Trophoblast cell (in vitro differentiated cells and primary cell): Measurements from ENCODE around the gene BRD2.

Experiments
- DNase-seq, 2 donors: peaks; one replicate each; pipeline ENCODE4 v3.0.0-alpha.2; 2016
- H2AFZ ChIP-seq: 2 replicates; pipeline ENCODE4 v1.6.1; 2013; ENCODE audit warnings: low read length, moderate library complexity, mild to moderate bottlenecking; ENCODE audit not compliant: insufficient read depth, poor library complexity
- H2AK5ac ChIP-seq: 2 replicates; pipeline ENCODE4 v1.6.1; 2013; ENCODE audit warnings: mild to moderate bottlenecking, low read length
- H2BK120ac ChIP-seq: 2 replicates; pipeline ENCODE4 v1.6.1; 2013; ENCODE audit warnings: low read length, mild to moderate bottlenecking, moderate library complexity; ENCODE audit not compliant: insufficient read depth, poor library complexity
- H2BK12ac ChIP-seq: 2 replicates; pipeline ENCODE4 v1.6.1; 2013; ENCODE audit warnings: mild to moderate bottlenecking, low read length, moderate library complexity
- H2BK5ac ChIP-seq: 2 replicates; pipeline ENCODE4 v1.6.1; 2013; ENCODE audit warnings: low read length, low read depth, moderate library complexity, mild to moderate bottlenecking; ENCODE audit not compliant: poor library complexity
- H3K14ac ChIP-seq: 2 replicates; pipeline ENCODE4 v1.6.1; 2013; ENCODE audit warnings: mild to moderate bottlenecking, low read length
- H3K18ac ChIP-seq: 2 replicates; pipeline ENCODE4 v1.6.1; 2013; ENCODE audit warnings: mild to moderate bottlenecking, low read length
- H3K23ac ChIP-seq: 2 replicates; pipeline ENCODE4 v1.6.1; 2013; ENCODE audit warnings: low read length
- H3K27ac ChIP-seq: 2 replicates; pipeline ENCODE4 v1.5.1; 2013; ENCODE audit warnings: low read depth, mild to moderate bottlenecking, inconsistent platforms, low read length, moderate library complexity
- H3K27me3 ChIP-seq: 2 replicates; pipeline ENCODE4 v1.6.1; 2013; ENCODE audit warnings: inconsistent platforms, mild to moderate bottlenecking, low read length, moderate library complexity; ENCODE audit not compliant: insufficient read depth
- H3K36me3 ChIP-seq, 2 experiments: 1 replicate in 1 of 2; 2 replicates in 1 of 2; pipeline ENCODE4 v1.6.1; 2013; ENCODE audit warnings: low read length in 2 of 2, mild to moderate bottlenecking in 2 of 2, moderate library complexity in 1 of 2; ENCODE audit not compliant: insufficient read depth in 2 of 2, control insufficient read depth in 1 of 2
- H3K4ac ChIP-seq: 2 replicates; pipeline ENCODE4 v1.6.1; 2013; ENCODE audit warnings: low read depth, mild to moderate bottlenecking, low read length, moderate library complexity
- H3K4me1 ChIP-seq, 2 experiments: 1 replicate in 1 of 2; 2 replicates in 1 of 2; pipeline ENCODE4 v1.6.1; 2013; ENCODE audit warnings: low read length in 2 of 2, mild to moderate bottlenecking in 2 of 2, moderate library complexity in 1 of 2; ENCODE audit not compliant: insufficient read depth in 2 of 2, control insufficient read depth in 1 of 2
- H3K4me2 ChIP-seq: 2 replicates; pipeline ENCODE4 v1.6.1; 2013; ENCODE audit warnings: inconsistent platforms, mild to moderate bottlenecking, low read length, moderate library complexity
- H3K4me3 ChIP-seq: 2 replicates; pipeline ENCODE4 v1.5.1; 2013; ENCODE audit warnings: mild to moderate bottlenecking, low read depth, low read length, inconsistent platforms
- H3K79me1 ChIP-seq: one replicate; pipeline ENCODE4 v1.6.1; 2013; ENCODE audit warnings: low read length
- H3K79me2 ChIP-seq: 2 replicates; pipeline ENCODE4 v1.6.1; 2013; ENCODE audit warnings: low read length, mild to moderate bottlenecking; ENCODE audit not compliant: control insufficient read depth, insufficient read depth, poor library complexity
- H3K9ac ChIP-seq: 2 replicates; pipeline ENCODE4 v1.6.1; 2013; ENCODE audit warnings: mild to moderate bottlenecking, low read length
- H3K9me3 ChIP-seq: 2 replicates; pipeline ENCODE4 v1.6.1; 2013; ENCODE audit warnings: low read depth, mild to moderate bottlenecking, control low read depth, inconsistent platforms, low read length; ENCODE audit not compliant: insufficient read depth
- H4K12ac ChIP-seq: 2 replicates; pipeline ENCODE4 v1.6.1; 2013; ENCODE audit warnings: low read depth, mild to moderate bottlenecking, low read length, moderate library complexity
- H4K8ac ChIP-seq: 2 replicates; pipeline ENCODE4 v1.6.1; 2013; ENCODE audit warnings: low read depth, mild to moderate bottlenecking, low read length, moderate library complexity
- H4K91ac ChIP-seq: one replicate; pipeline ENCODE4 v1.6.1; 2013; ENCODE audit warnings: low read depth, mild to moderate bottlenecking, low read length, moderate library complexity
- WGBS: extraction: QIAGEN DNeasy Blood & Tissue Kit; methylation state at CpG from one replicate; pipeline ENCODE4 v1.1.7; 2013; ENCODE audit warnings: missing lambda C conversion rate; ENCODE audit not compliant: insufficient read length, insufficient coverage; ENCODE audit errors: extremely low coverage; 5-methylcytosine and 5-hydroxymethylcytosine counted together

Gene BRD2

GRCh38 chr6:32954986-32955802, 13.2 kb upstream of the BRD2 start:
- DNase-seq, result peak in 1 of 2 donors; percentile 41
- Histone ChIP-seq H3K27me3 (no peaks in the 10 kb centered on the region), H2AFZ (no peak overlapping the region), H2BK12ac (no peak overlapping the region), H3K23ac (no peak overlapping the region), H3K9ac (no peak overlapping the region), H3K36me3 (no peaks in the 10 kb centered on the region), H4K12ac (no peak overlapping the region), H3K79me1 (no peaks in the 10 kb centered on the region), H3K4me2 (no peak overlapping the region), H2BK120ac (no peak overlapping the region), H2AK5ac (no peak overlapping the region), H4K91ac (no peak overlapping the region), H3K9me3 (no peaks in the 10 kb centered on the region), H2BK5ac (no peak overlapping the region), H3K18ac (no peak overlapping the region), H3K27ac (no peak overlapping the region), H3K79me2 (no peaks in the 10 kb centered on the region), H3K4ac (no peak overlapping the region), H3K4me3 (no peak overlapping the region), H4K8ac (no peak overlapping the region), H3K4me1 (peaks cover 0 to 3% of the 10 kb centered on the region in 2 experiments), H3K14ac (no peak overlapping the region)
- no CpG with 5 or more reads among the region's 3 CpGs for WGBS

GRCh38 chr6:32956176-32956575, 12.2 kb upstream of the BRD2 start:
- H3K4me2 ChIP-seq, result no peak overlapping the region
- H3K4me1 ChIP-seq, result peaks cover 0 to 3% of the 10 kb centered on the region in 2 experiments

DNA sequence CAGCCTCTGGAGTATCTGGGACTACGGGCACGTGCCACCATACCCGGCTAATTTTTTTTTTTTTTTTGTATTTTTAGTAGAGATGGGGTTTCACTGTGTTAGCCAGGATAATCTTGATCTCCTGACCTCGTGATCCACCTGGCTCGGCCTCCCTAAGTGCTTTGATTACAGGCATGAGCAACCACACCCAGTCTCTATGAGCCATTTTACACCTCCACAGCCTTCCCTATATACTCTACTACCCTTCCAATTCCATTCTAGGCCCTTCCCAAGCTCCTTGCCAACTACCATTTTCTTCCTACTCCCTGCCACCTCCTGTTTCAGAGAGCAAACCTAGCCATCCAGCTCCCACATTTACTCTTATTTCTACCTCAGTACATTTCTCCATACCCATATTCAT, 7.8 kb upstream of the BRD2 start:
- no peak overlapping the region for H3K27ac ChIP-seq
- WGBS, result no CpG with 5 or more reads among the region's 5 CpGs
- no peak overlapping the region for H3K18ac ChIP-seq
- no peak overlapping the region for H3K4me3 ChIP-seq
- H4K12ac ChIP-seq, result no peak overlapping the region
- H4K91ac ChIP-seq, result no peak overlapping the region
- H3K23ac ChIP-seq, result no peak overlapping the region
- H2BK5ac ChIP-seq, result no peak overlapping the region
- no peak overlapping the region for H3K14ac ChIP-seq
- H3K4me1 ChIP-seq, result no peaks in the 10 kb centered on the region
- H2BK12ac ChIP-seq, result no peak overlapping the region
- no peak overlapping the region for H4K8ac ChIP-seq
- H3K79me1 ChIP-seq, result no peaks in the 10 kb centered on the region
- no peak overlapping the region for H2BK120ac ChIP-seq
- H3K4me2 ChIP-seq, result no peak overlapping the region
- H3K9me3 ChIP-seq, result no peaks in the 10 kb centered on the region
- H3K36me3 ChIP-seq, result no peaks in the 10 kb centered on the region
- no peaks in the 10 kb centered on the region for H3K27me3 ChIP-seq
- no peak overlapping the region for H3K4ac ChIP-seq
- no peak overlapping the region for H3K9ac ChIP-seq
- H2AK5ac ChIP-seq, result no peak overlapping the region
- no peaks in the 10 kb centered on the region for H3K79me2 ChIP-seq
- H2AFZ ChIP-seq, result no peak overlapping the region
- DNase-seq, result no peak

More at GRCh38 chr6:32956176-32956575, 12.2 kb upstream of the BRD2 start:
- Histone ChIP-seq H2AK5ac (no peak overlapping the region), H2BK120ac (no peak overlapping the region), H3K23ac (no peak overlapping the region), H3K18ac (no peak overlapping the region), H3K9ac (no peak overlapping the region), H3K36me3 (no peaks in the 10 kb centered on the region), H4K91ac (no peak overlapping the region), H2BK12ac (no peak overlapping the region), H3K79me2 (no peaks in the 10 kb centered on the region), H3K14ac (no peak overlapping the region), H3K9me3 (no peaks in the 10 kb centered on the region), H3K4ac (no peak overlapping the region), H4K8ac (no peak overlapping the region), H4K12ac (no peak overlapping the region), H2AFZ (no peak overlapping the region), H3K79me1 (no peaks in the 10 kb centered on the region), H2BK5ac (no peak overlapping the region), H3K27ac (no peak overlapping the region), H3K4me3 (no peak overlapping the region), H3K27me3 (no peaks in the 10 kb centered on the region)
- DNase-seq, result no peak
- no CpG with 5 or more reads among the region's 2 CpGs for WGBS

DNA sequence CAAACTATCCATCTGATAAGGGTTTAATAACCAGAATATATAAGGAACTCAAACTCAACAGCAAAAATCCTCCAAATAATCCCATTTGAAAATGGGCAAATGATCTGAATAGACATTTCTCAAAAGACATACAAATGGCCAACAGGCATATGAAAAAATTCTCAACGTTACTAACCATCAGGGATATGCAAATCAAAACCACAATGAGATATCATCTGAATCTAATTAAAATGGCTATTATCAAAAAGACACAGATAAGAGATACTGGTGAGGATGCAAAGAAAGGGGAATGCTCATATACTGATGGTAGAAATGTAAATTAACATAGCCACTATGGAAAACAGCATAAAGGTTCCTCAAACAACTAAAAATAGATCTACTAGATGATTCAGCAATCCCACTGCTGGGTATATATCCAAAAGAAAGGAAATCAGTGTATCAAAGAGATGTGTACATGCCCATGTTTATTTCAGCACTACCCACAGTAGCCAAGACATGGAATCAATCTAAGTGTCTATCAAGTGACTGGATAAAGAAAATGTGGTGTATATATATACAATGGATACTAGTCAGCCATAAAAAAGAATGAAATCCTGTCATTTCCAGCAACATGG, 6.1 kb upstream of the BRD2 start:
- Histone ChIP-seq H2AFZ (no peak overlapping the region), H3K18ac (no peak overlapping the region), H3K27ac (no peak overlapping the region), H3K79me1 (no peaks in the 10 kb centered on the region), H3K4ac (no peak overlapping the region), H3K27me3 (no peaks in the 10 kb centered on the region), H2AK5ac (no peak overlapping the region), H3K4me2 (no peak overlapping the region), H3K14ac (no peak overlapping the region), H2BK120ac (no peak overlapping the region), H3K4me3 (no peak overlapping the region), H2BK12ac (no peak overlapping the region), H4K8ac (no peak overlapping the region), H2BK5ac (no peak overlapping the region), H3K23ac (no peak overlapping the region), H3K36me3 (no peaks in the 10 kb centered on the region), H3K9ac (no peak overlapping the region), H3K9me3 (no peaks in the 10 kb centered on the region), H4K12ac (no peak overlapping the region), H4K91ac (no peak overlapping the region), H3K79me2 (no peaks in the 10 kb centered on the region), H3K4me1 (peaks cover 0 to 3% of the 10 kb centered on the region in 2 experiments)
- no peak for DNase-seq
- WGBS, result no CpG with 5 or more reads among the region's 1 CpG
